Fibroblast of villous mesenchyme (primary cell): ENCODE data around the gene TNNT2. TPM values are rescaled to one million over a fixed set of nuclear protein-coding genes. Genes with fewer than 3 reads are reported as not detected.

ENCODE experiments used
- DNase-seq: peaks from one replicate; pipeline ENCODE4 v3.0.0-alpha.2; 2010; ENCODE audit warnings: low read depth
- H3K4me3 ChIP-seq: 2 replicates; pipeline ENCODE4 v1.5.1; 2011; ENCODE audit warnings: low read depth, mild to moderate bottlenecking, low read length
- total RNA-seq: library from RNA; depleted of rRNA; stranded (reverse); fragments of >200 nt; gene quantifications from 2 replicates; pipeline ENCODE4 v1.2.3, GENCODE V29; 2012
- TF ChIP-seq, protein P1 (sequence below): IDR thresholded peaks from 2 replicates; pipeline ENCODE4 v1.5.1; 2012; ENCODE audit warnings: low read depth, mild to moderate bottlenecking, low read length; ENCODE audit not compliant: insufficient read depth

TNNT2 gene
- total RNA-seq, 1 donor, result 3.5 TPM

DNA sequence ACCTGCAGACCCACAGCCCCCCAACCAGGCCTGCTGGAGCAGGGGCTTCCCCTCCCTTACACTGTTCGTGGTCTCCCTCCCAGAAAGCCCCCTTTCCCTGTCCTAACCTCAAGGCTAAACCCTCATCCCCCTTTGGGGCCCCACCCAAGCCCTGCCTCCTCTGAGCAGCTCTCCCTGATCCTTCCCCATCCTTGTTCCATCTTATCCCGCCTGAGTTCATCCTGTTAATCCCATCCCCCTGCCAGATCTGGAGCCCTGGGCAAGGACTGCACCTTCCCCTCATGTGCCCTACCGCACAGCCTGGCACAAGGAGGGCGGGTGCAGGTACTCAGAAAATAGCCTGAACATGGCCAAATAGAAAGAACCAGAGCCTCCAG is 6.9 kb upstream of the TNNT2 start:
- TF ChIP-seq, protein P1, sequence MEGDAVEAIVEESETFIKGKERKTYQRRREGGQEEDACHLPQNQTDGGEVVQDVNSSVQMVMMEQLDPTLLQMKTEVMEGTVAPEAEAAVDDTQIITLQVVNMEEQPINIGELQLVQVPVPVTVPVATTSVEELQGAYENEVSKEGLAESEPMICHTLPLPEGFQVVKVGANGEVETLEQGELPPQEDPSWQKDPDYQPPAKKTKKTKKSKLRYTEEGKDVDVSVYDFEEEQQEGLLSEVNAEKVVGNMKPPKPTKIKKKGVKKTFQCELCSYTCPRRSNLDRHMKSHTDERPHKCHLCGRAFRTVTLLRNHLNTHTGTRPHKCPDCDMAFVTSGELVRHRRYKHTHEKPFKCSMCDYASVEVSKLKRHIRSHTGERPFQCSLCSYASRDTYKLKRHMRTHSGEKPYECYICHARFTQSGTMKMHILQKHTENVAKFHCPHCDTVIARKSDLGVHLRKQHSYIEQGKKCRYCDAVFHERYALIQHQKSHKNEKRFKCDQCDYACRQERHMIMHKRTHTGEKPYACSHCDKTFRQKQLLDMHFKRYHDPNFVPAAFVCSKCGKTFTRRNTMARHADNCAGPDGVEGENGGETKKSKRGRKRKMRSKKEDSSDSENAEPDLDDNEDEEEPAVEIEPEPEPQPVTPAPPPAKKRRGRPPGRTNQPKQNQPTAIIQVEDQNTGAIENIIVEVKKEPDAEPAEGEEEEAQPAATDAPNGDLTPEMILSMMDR, result no peak
- H3K4me3 ChIP-seq, result no peak overlapping the region

DNA sequence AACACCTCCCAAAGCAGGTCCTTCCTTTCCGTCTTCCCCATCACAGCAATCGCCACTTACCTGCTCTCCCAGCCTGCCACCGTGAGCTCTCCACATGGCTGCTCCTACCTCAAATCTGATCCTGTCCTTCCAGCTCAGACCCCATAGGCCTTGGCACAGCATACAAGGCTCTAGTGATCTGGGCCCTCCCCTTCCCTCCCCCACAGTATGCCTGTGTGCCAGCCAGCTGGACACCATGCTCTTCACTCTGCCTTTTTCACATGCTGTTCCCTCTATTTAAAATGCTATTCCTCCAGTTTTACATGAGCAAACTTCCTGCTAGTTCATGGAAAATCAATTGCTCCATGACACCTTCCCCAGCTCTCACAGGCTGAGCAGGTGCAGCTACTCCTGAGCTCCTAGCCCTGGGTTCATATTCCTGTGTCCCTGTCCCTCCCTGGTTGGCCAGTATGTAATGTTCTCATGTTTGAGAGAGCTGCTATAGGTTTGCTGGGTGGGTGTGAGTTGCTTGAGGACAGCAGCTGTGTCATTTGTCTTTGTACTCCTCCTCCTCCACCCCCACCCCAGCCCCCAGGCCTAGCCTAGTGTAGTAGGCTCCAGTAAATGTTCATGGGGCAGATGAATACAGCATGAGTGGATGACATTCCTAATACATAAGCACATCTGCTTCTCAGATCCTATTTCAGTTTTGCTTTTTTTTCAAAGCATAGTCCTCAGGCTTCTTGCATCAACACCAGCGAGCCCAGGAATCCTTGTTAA is 6.3 kb upstream of the TNNT2 start:
- H3K4me3 ChIP-seq, result no peak overlapping the region
- peak; percentile 75 for DNase-seq
- TF ChIP-seq, protein P1, result no peak

More for the DNA sequence above, 6.9 kb upstream of the TNNT2 start:
- no peak for DNase-seq

DNA sequence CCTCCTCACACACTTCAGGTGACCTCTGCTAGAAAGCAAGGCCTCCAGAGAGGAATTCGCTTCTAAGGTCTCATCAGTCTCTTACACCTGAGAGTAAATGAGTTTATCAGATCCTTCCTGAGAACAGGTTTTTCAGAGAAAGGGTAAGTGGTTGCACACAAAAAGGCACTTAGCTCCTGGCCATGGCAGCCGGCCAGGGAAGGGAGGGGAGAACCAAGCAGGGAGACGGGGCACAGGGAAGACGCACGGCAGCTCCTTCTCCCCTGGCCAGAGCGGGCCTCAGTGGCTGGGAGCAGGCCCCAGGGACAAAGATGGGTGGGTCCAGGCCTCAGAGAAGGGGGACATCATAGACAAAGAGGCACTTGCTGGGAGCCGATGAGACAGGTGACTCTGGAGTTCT is 3.6 kb upstream of the TNNT2 start:
- H3K4me3 ChIP-seq, result no peak overlapping the region
- TF ChIP-seq, protein P1, result no peak
- DNase-seq, result no peak

DNA sequence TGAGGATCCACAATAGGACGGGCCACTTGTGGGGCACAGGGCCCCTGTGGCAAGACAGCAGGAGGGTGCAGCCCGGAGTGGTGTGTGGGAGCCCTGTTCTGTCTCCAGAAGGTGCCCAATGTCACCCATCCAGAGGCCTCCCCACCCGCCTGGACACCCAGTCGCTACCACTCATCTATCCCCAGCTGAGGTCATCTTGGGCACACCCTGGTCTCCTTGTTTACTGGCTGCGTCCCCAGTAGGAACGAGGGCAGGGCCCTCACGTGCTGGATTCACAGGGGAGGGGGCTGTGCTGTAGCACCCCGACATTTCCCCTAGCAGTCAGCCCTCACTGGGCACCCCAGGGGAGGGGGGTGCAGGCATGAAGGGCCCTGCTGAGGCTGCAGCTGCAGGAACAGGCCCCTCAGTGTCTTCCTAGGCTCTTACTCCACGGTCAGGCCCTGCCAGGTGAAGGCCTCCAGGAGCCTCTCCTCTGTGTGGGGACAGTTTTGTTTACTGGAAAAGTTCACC is 2.3 kb upstream of the TNNT2 start:
- DNase-seq, result no peak
- TF ChIP-seq, protein P1, result no peak
- H3K4me3 ChIP-seq, result no peak overlapping the region

DNA sequence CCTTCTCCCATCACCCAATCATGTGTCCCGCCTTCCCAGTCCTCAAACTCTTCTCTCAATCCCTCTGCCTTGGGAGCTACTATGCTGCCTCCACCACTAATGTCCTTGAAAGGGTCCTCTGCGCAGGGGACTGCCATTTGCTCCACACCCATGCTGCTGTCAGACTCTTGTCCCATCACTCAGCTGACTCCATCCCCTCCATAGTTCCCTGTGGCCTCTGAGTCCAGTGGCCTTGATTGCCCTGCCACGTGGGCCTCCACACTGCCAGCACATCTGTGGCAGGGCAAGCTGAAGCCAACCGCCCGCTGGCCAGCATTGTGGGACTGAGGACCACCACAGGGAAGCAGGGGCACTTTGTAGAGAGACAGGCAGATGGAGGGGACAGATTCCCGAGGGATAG is 1.3 kb upstream of the TNNT2 start:
- TF ChIP-seq, protein P1, result no peak
- DNase-seq, result no peak
- no peak overlapping the region for H3K4me3 ChIP-seq

DNA sequence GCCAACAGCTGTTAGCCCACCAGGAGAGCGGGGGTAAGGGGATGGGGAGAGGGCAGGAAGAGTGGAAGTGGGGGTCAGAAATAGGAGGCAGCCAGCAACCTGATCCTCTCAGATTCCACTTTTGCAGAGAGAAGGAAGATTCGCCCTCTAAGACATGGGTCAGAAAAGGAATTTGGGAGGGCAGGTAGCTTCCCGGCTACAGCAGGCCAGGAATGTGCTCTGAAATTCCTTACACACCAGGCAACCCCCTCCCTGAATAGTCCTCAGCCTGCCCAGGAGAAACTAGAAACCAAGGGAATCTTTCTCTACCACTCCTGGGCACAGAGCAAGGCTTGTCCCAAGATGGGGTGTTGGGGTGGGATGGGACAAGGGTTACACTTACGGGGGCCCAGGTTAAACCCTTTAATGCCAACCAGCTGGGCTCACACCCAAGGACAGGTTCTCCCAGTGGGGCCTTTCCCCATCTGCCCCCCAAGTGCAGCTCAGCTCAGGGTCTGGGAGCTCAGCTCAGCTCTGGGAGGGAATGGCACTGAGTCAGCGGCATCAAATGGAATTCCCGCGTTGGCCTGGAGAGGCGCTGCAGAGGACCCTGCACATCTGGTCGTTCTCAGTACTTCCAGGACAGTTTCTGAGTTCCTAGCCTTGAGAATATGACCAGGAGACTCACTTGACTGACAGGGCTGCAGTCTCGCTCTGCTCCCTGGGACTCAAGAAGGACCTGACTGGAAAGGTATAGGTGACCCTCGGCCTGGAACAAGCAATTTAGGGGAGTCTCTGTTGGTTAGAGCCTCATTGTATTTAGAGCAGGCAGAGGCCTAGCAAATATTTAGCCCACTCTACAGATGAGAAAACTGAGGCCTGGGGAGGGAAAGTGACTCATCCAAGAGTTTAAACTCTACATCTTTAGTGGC is 761 bp downstream of the TNNT2 start:
- TF ChIP-seq, protein P1, result peak; percentile 66
- no peak overlapping the region for H3K4me3 ChIP-seq
- DNase-seq, result peak; percentile 18
